Uterus (tissue), 4 donors: ENCODE results near the gene LMO7. TPM values are rescaled to one million over a fixed set of nuclear protein-coding genes. Genes with fewer than 3 reads are reported as not detected.
"Not testable (repeated sequence)": the region's sequence is repeated elsewhere in the genome, so short reads cannot be mapped to it uniquely, and the experiment has no call there.

Experiments used
- DNase-seq, 2 donors: peaks; one replicate each; pipeline ENCODE4 v3.0.0-alpha.2; 2019 to 2020
- H3K27ac ChIP-seq, 2 donors: fragments of 200-600 bp; sonication (generic); 1 replicate in 1 of 2; 2 replicates in 1 of 2; pipeline ENCODE4 v1.5.1; 2016 to 2018
- H3K27me3 ChIP-seq, 2 donors: fragments of 200-600 bp; sonication (generic); one replicate each; pipeline ENCODE4 v1.5.1; 2018 to 2019; ENCODE audit warnings: control low read depth in 1 of 2
- H3K36me3 ChIP-seq, 2 donors: fragments of 200-600 bp; sonication (generic); one replicate each; pipeline ENCODE4 v1.5.1; 2019; ENCODE audit warnings: control low read depth in 1 of 2
- H3K4me1 ChIP-seq, 2 donors: fragments of 200-600 bp; sonication (generic); one replicate each; pipeline ENCODE4 v1.5.1; 2018 to 2019; ENCODE audit warnings: control low read depth in 1 of 2
- H3K4me3 ChIP-seq, 2 donors: fragments of 200-600 bp; sonication (generic); 1 replicate in 1 of 2; 2 replicates in 1 of 2; pipeline ENCODE4 v1.5.1; 2018 to 2019; ENCODE audit warnings: mild to moderate bottlenecking in 1 of 2
- H3K9me3 ChIP-seq, 2 donors: fragments of 200-600 bp; sonication (generic); one replicate each; pipeline ENCODE4 v1.5.1; 2019; ENCODE audit warnings: control low read depth in 1 of 2
- CTCF ChIP-seq, 4 experiments: fragments of 200-600 bp in 2 of 4; fragments of 450-650 bp in 2 of 4; sonication (generic) in 2 of 4; IDR thresholded peaks; one replicate each; pipeline ENCODE4 v1.5.1; 2016 to 2019; ENCODE audit warnings: antibody characterized with exemption in 4 of 4, mild to moderate bottlenecking in 2 of 4, moderate library complexity in 1 of 4
- POLR2A ChIP-seq, 2 donors: fragments of 450-650 bp; IDR thresholded peaks; one replicate each; pipeline ENCODE4 v1.6.1; 2016; ENCODE audit warnings: antibody characterized with exemption in 2 of 2, mild to moderate bottlenecking in 1 of 2, moderate library complexity in 1 of 2
- intact Hi-C: fragments of 100-400 bp; cut with DNase I; formaldehyde crosslinking; loops from one replicate; pipeline ENCODE4 v1.15.1; 2023; ENCODE audit warnings: low total_unique reads
- total RNA-seq, 4 donors: library from RNA; depleted of rRNA in 3 of 4; stranded (reverse); fragments of >200 nt in 3 of 4; gene quantifications; one replicate each; pipeline versions ENCODE4 v1.1.0 to v1.2.4, GENCODE V29; 2014 to 2023
- donor health status: DM: yes; HTN: yes; CAD: no.

The LMO7 gene
- total RNA-seq, 4 donors from 2014 or later: 2.6 to 55.4 (median 24.2) TPM

- TF ChIP-seq CTCF (IDR thresholded peaks at IDR 0.05) (no peak), POLR2A (IDR thresholded peaks at IDR 0.05) (no peak)
- Histone ChIP-seq H3K9me3 (no peaks in the 10 kb centered on the region), H3K4me1 (no peaks in the 10 kb centered on the region), H3K27me3 (no peaks in the 10 kb centered on the region), H3K4me3 (no peak overlapping the region), H3K27ac (no peak overlapping the region), H3K36me3 (no peaks in the 10 kb centered on the region)
- intact Hi-C loops: no loop called here
- DNase-seq: no peak
These were observed 30.7 kb downstream of the LMO7 start for GRCh38 chr13:75666646-75667351.

GRCh38 chr13:75669706-75670105, 33.6 kb downstream of the LMO7 start:
- Histone ChIP-seq H3K9me3 (no peaks in the 10 kb centered on the region), H3K4me1 (no peaks in the 10 kb centered on the region), H3K4me3 (no peak overlapping the region), H3K27ac (no peak overlapping the region), H3K36me3 (no peaks in the 10 kb centered on the region), H3K27me3 (no peaks in the 10 kb centered on the region)
- intact Hi-C loops: no loop called here
- TF ChIP-seq POLR2A (IDR thresholded peaks at IDR 0.05) (no peak), CTCF (IDR thresholded peaks at IDR 0.05) (no peak)
- no peak for DNase-seq

- Histone ChIP-seq H3K36me3 (no peaks in the 10 kb centered on the region), H3K4me3 (no peak overlapping the region), H3K9me3 (no peaks in the 10 kb centered on the region), H3K27me3 (no peaks in the 10 kb centered on the region), H3K27ac (no peak overlapping the region), H3K4me1 (no peaks in the 10 kb centered on the region)
- no peak for DNase-seq
- intact Hi-C loops: no loop called here
- TF ChIP-seq POLR2A (IDR thresholded peaks at IDR 0.05): no peak
These were observed 34.4 kb downstream of the LMO7 start for GRCh38 chr13:75670496-75670895.

- DNase-seq: no peak
- no peak for TF ChIP-seq CTCF (IDR thresholded peaks at IDR 0.05)
- no peak for TF ChIP-seq POLR2A (IDR thresholded peaks at IDR 0.05)
- no peak overlapping the region for H3K4me3 ChIP-seq
- H3K27ac ChIP-seq: no peak overlapping the region
- no peaks in the 10 kb centered on the region for H3K9me3 ChIP-seq
- no peaks in the 10 kb centered on the region for H3K36me3 ChIP-seq
- H3K27me3 ChIP-seq: no peaks in the 10 kb centered on the region
- intact Hi-C loops: no loop called here
- no peaks in the 10 kb centered on the region for H3K4me1 ChIP-seq
These were observed 39.3 kb downstream of the LMO7 start for GRCh38 chr13:75675421-75675820.

- Histone ChIP-seq H3K4me1 (no peaks in the 10 kb centered on the region), H3K27ac (no peak overlapping the region), H3K4me3 (no peak overlapping the region), H3K36me3 (no peaks in the 10 kb centered on the region), H3K9me3 (no peaks in the 10 kb centered on the region), H3K27me3 (no peaks in the 10 kb centered on the region)
- intact Hi-C loops: no loop called here
- DNase-seq: no peak
- TF ChIP-seq POLR2A (IDR thresholded peaks at IDR 0.05) (no peak), CTCF (IDR thresholded peaks at IDR 0.05) (no peak)
These were observed 43.3 kb downstream of the LMO7 start for GRCh38 chr13:75679459-75679858.

GRCh38 chr13:75680251-75680650, 44.1 kb downstream of the LMO7 start:
- intact Hi-C loops, H3K9me3 ChIP-seq, H3K4me1 ChIP-seq, H3K4me3 ChIP-seq, H3K27ac ChIP-seq, H3K27me3 ChIP-seq, DNase-seq, H3K36me3 ChIP-seq: not testable (repeated sequence)
